Right atrium auricular region (tissue), 2 donors: ENCODE results near the gene MAGI2. TPM values are rescaled to one million over a fixed set of nuclear protein-coding genes. Genes with fewer than 3 reads are reported as not detected.
A peak's percentile ranks its signal among the peaks of the same experiment; 100 is the strongest.

Experiments
- DNase-seq: peaks from one replicate; pipeline ENCODE4 v3.0.0-alpha.2; 2019; ENCODE audit warnings: low spot score
- H3K27ac ChIP-seq, 2 donors: fragments of 200-600 bp; sonication (generic); 1 replicate in 1 of 2; 2 replicates in 1 of 2; pipeline ENCODE4 v1.5.1; 2016 to 2019
- H3K27me3 ChIP-seq, 2 donors: fragments of 200-600 bp; sonication (generic); one replicate each; pipeline versions ENCODE4 v1.5.1 to v1.6.0; 2017 to 2019
- H3K36me3 ChIP-seq: fragments of 200-600 bp; sonication (generic); one replicate; pipeline ENCODE4 v1.5.1; 2016
- H3K4me1 ChIP-seq, 2 donors: fragments of 200-600 bp; sonication (generic); one replicate each; pipeline versions ENCODE4 v1.5.1 to v1.6.0; 2017 to 2019
- H3K4me3 ChIP-seq, 2 donors: fragments of 200-600 bp; sonication (generic); 1 replicate in 1 of 2; 2 replicates in 1 of 2; pipeline ENCODE4 v1.5.1; 2017 to 2019; ENCODE audit warnings: mild to moderate bottlenecking in 1 of 2, moderate library complexity in 1 of 2
- H3K9me3 ChIP-seq, 2 donors: fragments of 200-600 bp; sonication (generic); one replicate each; pipeline ENCODE4 v1.5.1; 2019
- total RNA-seq, 2 donors: library from RNA; depleted of rRNA; stranded (reverse); fragments of >200 nt; gene quantifications; one replicate each; pipeline ENCODE4 v1.1.0, GENCODE V29; 2016
- TF ChIP-seq, protein P1 (sequence below), 2 donors: fragments of 200-600 bp; sonication (generic); IDR thresholded peaks; one replicate each; pipeline ENCODE4 v1.5.1; 2019; ENCODE audit warnings: antibody characterized with exemption in 2 of 2

The MAGI2 gene
- total RNA-seq, 2 donors from 2014 or later, result 5.9 to 6.0 TPM

DNA sequence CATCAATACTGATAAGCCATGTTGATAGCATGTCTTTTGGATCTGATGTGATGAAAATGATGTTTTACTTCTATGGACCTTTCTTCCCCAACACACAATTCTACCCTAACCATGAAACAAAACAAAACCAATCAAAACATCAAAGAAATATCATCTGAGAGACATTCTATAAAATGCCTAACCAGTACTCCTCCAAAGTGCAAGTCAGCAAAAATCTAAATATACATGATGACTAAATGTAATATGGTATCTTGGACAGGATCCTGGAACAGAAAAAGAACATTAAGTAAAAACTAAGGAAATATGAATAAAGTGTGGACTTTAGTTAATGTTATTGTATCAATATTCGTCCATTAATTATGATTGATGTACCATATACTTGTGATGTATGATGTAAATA, 625.1 kb downstream of the MAGI2 start:
- no peaks in the 10 kb centered on the region for H3K4me1 ChIP-seq
- H3K27me3 ChIP-seq, result no peaks in the 10 kb centered on the region
- TF ChIP-seq, protein P1, sequence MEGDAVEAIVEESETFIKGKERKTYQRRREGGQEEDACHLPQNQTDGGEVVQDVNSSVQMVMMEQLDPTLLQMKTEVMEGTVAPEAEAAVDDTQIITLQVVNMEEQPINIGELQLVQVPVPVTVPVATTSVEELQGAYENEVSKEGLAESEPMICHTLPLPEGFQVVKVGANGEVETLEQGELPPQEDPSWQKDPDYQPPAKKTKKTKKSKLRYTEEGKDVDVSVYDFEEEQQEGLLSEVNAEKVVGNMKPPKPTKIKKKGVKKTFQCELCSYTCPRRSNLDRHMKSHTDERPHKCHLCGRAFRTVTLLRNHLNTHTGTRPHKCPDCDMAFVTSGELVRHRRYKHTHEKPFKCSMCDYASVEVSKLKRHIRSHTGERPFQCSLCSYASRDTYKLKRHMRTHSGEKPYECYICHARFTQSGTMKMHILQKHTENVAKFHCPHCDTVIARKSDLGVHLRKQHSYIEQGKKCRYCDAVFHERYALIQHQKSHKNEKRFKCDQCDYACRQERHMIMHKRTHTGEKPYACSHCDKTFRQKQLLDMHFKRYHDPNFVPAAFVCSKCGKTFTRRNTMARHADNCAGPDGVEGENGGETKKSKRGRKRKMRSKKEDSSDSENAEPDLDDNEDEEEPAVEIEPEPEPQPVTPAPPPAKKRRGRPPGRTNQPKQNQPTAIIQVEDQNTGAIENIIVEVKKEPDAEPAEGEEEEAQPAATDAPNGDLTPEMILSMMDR (IDR thresholded peaks at IDR 0.05), result no peak
- H3K36me3 ChIP-seq, result no peaks in the 10 kb centered on the region
- DNase-seq, result no peak
- no peak overlapping the region for H3K4me3 ChIP-seq
- H3K27ac ChIP-seq, result no peak overlapping the region
- H3K9me3 ChIP-seq, result no peaks in the 10 kb centered on the region

DNA sequence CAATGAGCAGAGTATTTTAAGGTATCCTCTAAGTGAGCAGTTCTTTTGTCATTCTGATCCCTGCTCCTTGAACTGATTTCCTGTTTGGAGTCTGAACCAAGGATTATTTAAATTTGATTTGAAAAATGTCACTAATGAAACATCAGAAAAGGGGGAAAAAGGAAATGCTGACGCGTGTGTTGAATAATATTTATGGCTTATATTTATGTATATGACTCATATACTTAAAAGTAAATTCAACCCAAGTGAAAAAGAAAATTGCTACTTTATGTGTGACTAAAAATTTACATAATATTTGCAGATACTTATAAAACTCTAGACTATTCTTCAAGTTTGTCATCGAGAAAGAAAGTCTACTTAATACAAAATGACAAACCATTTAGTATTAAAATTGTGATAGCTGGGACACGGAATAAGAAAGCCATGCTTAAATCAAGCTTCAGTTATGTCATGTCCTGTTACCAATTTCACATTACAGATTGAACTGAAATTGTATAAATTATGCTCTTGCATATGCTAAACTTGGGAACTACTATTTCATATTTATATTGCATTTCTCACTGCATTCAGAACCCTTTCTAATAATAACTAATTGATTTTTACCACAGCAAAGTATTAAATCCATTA, 649.9 kb downstream of the MAGI2 start:
- TF ChIP-seq, protein P1 (IDR thresholded peaks at IDR 0.05), result no peak

DNA sequence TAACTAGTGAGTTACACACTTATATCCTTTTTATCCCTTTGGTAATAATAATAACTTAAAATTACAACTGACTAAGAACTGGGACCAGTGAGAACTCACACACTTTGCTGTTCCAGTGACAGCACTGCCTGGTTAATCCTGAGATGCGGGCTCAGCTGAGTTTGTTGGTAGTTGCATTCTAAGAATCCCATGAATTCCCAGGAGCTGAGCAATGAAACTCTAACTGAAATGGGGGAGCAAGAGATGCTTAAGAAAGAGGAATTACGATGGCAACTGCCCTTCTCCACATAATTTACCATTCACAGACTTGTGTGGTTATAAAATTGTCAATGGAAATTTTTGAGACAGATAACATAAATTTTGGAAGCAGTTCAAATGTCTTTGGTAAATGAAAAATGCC, 659.4 kb downstream of the MAGI2 start:
- TF ChIP-seq, protein P1 (IDR thresholded peaks at IDR 0.05), result no peak
- DNase-seq, result no peak
- Histone ChIP-seq H3K4me3 (no peak overlapping the region), H3K36me3 (no peaks in the 10 kb centered on the region), H3K27ac (no peak overlapping the region), H3K4me1 (no peaks in the 10 kb centered on the region), H3K27me3 (no peaks in the 10 kb centered on the region), H3K9me3 (peaks cover 0 to 17% of the 10 kb centered on the region in 2 donors)

More for the DNA sequence above, 649.9 kb downstream of the MAGI2 start:
- Histone ChIP-seq H3K36me3 (no peaks in the 10 kb centered on the region), H3K4me3 (no peak overlapping the region), H3K4me1 (no peaks in the 10 kb centered on the region), H3K9me3 (peaks cover 0 to 10% of the 10 kb centered on the region in 2 donors), H3K27ac (no peak overlapping the region), H3K27me3 (no peaks in the 10 kb centered on the region)
- DNase-seq, result no peak

DNA sequence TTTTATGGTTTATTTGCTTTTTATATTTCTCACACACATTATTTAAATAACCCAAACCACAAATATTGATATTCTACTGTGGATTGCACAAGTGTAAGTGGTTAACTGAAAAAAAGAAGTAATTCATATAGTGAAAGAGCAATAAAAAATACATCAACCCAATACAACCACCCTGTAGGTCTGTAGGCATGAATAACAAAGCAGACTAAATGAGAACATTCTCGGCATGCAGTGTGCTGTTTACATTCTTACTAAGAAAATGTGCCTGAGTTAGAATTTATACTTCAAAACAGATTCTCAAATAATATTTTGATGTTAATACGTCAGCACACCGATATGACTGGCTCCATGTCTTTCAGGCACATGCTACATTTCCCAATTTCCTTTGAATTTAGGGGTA, 660.8 kb downstream of the MAGI2 start:
- Histone ChIP-seq H3K27me3 (no peaks in the 10 kb centered on the region), H3K4me1 (no peaks in the 10 kb centered on the region), H3K36me3 (no peaks in the 10 kb centered on the region), H3K4me3 (no peak overlapping the region), H3K27ac (no peak overlapping the region), H3K9me3 (peaks cover 0 to 17% of the 10 kb centered on the region in 2 donors)
- TF ChIP-seq, protein P1 (IDR thresholded peaks at IDR 0.05), result no peak
- no peak for DNase-seq

DNA sequence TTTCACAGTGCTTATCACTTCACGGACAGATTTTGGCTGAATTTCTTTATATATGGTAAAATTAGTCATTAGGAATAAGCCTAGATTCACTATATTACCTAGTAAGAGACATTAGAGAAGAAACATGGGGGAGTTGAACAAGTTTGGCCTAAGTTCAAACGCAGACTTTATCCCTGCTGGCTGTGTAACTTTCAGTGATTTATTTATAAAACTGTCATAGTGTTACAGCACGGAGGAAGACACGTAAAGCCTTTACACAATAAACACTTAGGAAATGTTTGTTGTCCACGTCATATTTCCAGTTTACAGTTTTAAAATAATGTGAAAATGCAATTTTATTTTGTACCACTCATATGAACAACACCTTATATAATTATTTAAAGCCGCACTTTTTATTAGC, 661.5 kb downstream of the MAGI2 start:
- DNase-seq, result no peak
- H3K4me1 ChIP-seq, result no peaks in the 10 kb centered on the region
- TF ChIP-seq, protein P1 (IDR thresholded peaks at IDR 0.05), result no peak
- peak overlapping the region in 1 of 2 donors; percentile 18 for H3K4me3 ChIP-seq
- H3K9me3 ChIP-seq, result peaks cover 0 to 17% of the 10 kb centered on the region in 2 donors
- H3K27me3 ChIP-seq, result no peaks in the 10 kb centered on the region
- H3K36me3 ChIP-seq, result no peaks in the 10 kb centered on the region
- H3K27ac ChIP-seq, result no peak overlapping the region

DNA sequence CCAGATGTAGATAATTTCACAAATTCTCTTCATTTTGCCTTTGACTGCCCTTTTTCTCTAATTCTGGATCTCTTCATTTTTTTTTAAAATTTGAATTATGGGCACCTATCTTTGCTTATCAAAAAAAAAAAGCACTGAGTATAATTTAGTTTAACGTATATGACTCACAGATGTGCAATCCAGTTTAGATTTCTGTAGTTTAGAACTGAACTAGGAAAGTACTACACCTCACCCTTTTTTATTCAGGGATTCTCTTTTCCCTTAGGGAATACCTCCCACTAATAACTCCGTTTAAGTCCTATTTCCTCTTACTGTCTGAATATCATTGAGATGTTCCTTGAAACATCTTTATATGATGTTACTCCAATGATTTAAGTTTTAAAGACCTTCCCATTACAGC, 665.0 kb downstream of the MAGI2 start:
- TF ChIP-seq, protein P1 (IDR thresholded peaks at IDR 0.05), result no peak
- no peak overlapping the region for H3K27ac ChIP-seq

More for the DNA sequence above, 665.0 kb downstream of the MAGI2 start:
- Histone ChIP-seq H3K9me3 (no peaks in the 10 kb centered on the region), H3K27me3 (no peaks in the 10 kb centered on the region), H3K4me3 (no peak overlapping the region), H3K36me3 (no peaks in the 10 kb centered on the region), H3K4me1 (no peaks in the 10 kb centered on the region)
- DNase-seq, result no peak
